ENCODE measurements around the gene NBAS. TPM values are rescaled to one million over a fixed set of nuclear protein-coding genes. Genes with fewer than 3 reads are reported as not detected.

The NBAS gene
- total RNA-seq, 1 experiment from 2014 or later = 32.5 TPM

DNA sequence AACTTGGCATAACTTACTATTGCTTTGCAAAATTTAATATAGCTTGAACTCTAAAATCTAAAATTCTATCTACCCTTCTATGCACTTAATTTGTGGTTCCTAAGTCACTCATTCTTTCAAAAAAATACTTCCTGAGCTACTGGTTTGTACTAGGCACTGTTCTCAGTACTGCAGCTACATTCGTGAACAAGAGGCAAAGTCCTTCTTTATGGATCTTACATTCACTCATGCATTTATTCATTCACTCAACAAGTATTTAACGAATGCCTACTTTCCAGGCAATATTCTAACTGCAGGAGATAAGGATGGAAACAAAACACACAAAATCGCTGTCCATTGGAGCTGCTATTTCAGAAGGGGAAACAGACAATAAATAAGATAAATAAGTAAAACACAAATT is 104.8 kb downstream of the NBAS start:
- no peak overlapping the region for H2BK120ac ChIP-seq (ENCODE audit: low read depth, low read length, poor library complexity, severe bottlenecking)
- H4K5ac ChIP-seq (ENCODE audit: insufficient read length, low read depth, low read length) = no peak overlapping the region
- no peaks in the 10 kb centered on the region for H3K79me1 ChIP-seq (ENCODE audit: insufficient read depth, low read depth, low read length, poor library complexity, severe bottlenecking)
- no peak overlapping the region for H2BK15ac ChIP-seq (ENCODE audit: low read depth, low read length)
- no peak overlapping the region for H3K4me3 Mint-ChIP-seq
- H3K27me3 ChIP-seq (ENCODE audit: insufficient read depth, low read length) = no peaks in the 10 kb centered on the region
- H4K91ac ChIP-seq (ENCODE audit: insufficient read length, low read depth, low read length) = no peak overlapping the region
- H3K9me3 Mint-ChIP-seq = no peaks in the 10 kb centered on the region
- H3K23me2 ChIP-seq (ENCODE audit: insufficient read length, low read depth, low read length, poor library complexity, severe bottlenecking) = no peaks in the 10 kb centered on the region
- H2BK5ac ChIP-seq (ENCODE audit: insufficient read length, low read length) = no peak overlapping the region
- H3K56ac ChIP-seq (ENCODE audit: insufficient read length, low read depth, low read length) = no peak overlapping the region
- H3K4me1 Mint-ChIP-seq = 0 out of 4 replicates have a peak, but pooled peaks cover 0 to 2% of the 10 kb centered on the region in 2 experiments
- H3K27ac Mint-ChIP-seq = no peak overlapping the region
- no peak overlapping the region for H2BK12ac ChIP-seq (ENCODE audit: insufficient read length, low read depth, low read length)
- H3K23ac ChIP-seq (ENCODE audit: insufficient read length, low read depth, low read length) = no peak overlapping the region
- no peak overlapping the region for H4K8ac ChIP-seq (replicated peaks; ENCODE audit: insufficient read length, low read depth, low read length)
- no peaks in the 10 kb centered on the region for H3K27me3 Mint-ChIP-seq (ENCODE audit: low read depth)
- no CpG with 5 or more reads among the region's 3 CpGs for WGBS (ENCODE audit: extremely low coverage, insufficient read length, low lambda C conversion rate)
- H3K79me2 ChIP-seq (ENCODE audit: insufficient read depth, low read length) = no peaks in the 10 kb centered on the region
- no peak overlapping the region for H2BK20ac ChIP-seq (ENCODE audit: low read depth, low read length, poor library complexity, severe bottlenecking)
- no peak overlapping the region for H2AFZ ChIP-seq (ENCODE audit: low read length)
- H3K14ac ChIP-seq (ENCODE audit: insufficient read depth, low read length) = no peak overlapping the region
- no peak overlapping the region for H2AK5ac ChIP-seq (ENCODE audit: insufficient read length, low read length)
- H4K20me1 ChIP-seq (ENCODE audit: control insufficient read depth, insufficient read depth, insufficient read length) = no peaks in the 10 kb centered on the region
- H3K9ac ChIP-seq (ENCODE audit: extremely low read depth, insufficient read length, low read length) = no peak overlapping the region
- no peaks in the 10 kb centered on the region for H3K4me1 ChIP-seq (ENCODE audit: insufficient read depth, low read length)
- DNase-seq = no peak
- no peak overlapping the region for H3K4ac ChIP-seq (ENCODE audit: low read depth, low read length)
- no peak overlapping the region for H3K27ac ChIP-seq (ENCODE audit: insufficient read length, low read depth, low read length)
- peaks cover 4 to 10% (median 5%) of the 10 kb centered on the region in 3 experiments; a peak in 4 of 7 replicates for H3K36me3 Mint-ChIP-seq (ENCODE audit: insufficient read depth in 1 of 3, low read depth in 3 of 3)
- H3T11ph ChIP-seq (ENCODE audit: low read length) = no peak overlapping the region
- no peak overlapping the region for H3K4me2 ChIP-seq (ENCODE audit: insufficient read depth, insufficient read length, low read length)
- H3K18ac ChIP-seq (ENCODE audit: insufficient read length, low read depth, low read length) = no peak overlapping the region
- no peaks in the 10 kb centered on the region for H3K9me3 ChIP-seq (ENCODE audit: control insufficient read depth, low read depth, low read length)
- TF ChIP-seq, protein P1, sequence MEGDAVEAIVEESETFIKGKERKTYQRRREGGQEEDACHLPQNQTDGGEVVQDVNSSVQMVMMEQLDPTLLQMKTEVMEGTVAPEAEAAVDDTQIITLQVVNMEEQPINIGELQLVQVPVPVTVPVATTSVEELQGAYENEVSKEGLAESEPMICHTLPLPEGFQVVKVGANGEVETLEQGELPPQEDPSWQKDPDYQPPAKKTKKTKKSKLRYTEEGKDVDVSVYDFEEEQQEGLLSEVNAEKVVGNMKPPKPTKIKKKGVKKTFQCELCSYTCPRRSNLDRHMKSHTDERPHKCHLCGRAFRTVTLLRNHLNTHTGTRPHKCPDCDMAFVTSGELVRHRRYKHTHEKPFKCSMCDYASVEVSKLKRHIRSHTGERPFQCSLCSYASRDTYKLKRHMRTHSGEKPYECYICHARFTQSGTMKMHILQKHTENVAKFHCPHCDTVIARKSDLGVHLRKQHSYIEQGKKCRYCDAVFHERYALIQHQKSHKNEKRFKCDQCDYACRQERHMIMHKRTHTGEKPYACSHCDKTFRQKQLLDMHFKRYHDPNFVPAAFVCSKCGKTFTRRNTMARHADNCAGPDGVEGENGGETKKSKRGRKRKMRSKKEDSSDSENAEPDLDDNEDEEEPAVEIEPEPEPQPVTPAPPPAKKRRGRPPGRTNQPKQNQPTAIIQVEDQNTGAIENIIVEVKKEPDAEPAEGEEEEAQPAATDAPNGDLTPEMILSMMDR (conservative IDR thresholded peaks at IDR 0.05) = no peak
